Upper lobe of right lung (tissue), 1 donor: Measurements from ENCODE around the gene SRL. TPM values are rescaled to one million over a fixed set of nuclear protein-coding genes. Genes with fewer than 3 reads are reported as not detected.
"Not testable (repeated sequence)": the region's sequence is repeated elsewhere in the genome, so short reads cannot be mapped to it uniquely, and the experiment has no call there.

Experiments
- ATAC-seq: fragments of 200-7000 bp; cut with Tn5 transposase; one replicate; pipeline ENCODE4 v1.9.1; 2020; ENCODE audit warnings: mild to moderate bottlenecking, moderate library complexity
- DNase-seq: peaks from one replicate; pipeline ENCODE4 v3.0.0-alpha.2; 2020
- H3K27ac ChIP-seq: fragments of 200-600 bp; one replicate; pipeline ENCODE4 v1.8.0; 2022
- H3K27me3 ChIP-seq: fragments of 200-600 bp; one replicate; pipeline ENCODE4 v1.8.0; 2022; ENCODE audit warnings: mild to moderate bottlenecking
- H3K36me3 ChIP-seq: fragments of 200-600 bp; one replicate; pipeline ENCODE4 v1.8.0; 2022
- H3K4me1 ChIP-seq: fragments of 200-600 bp; one replicate; pipeline ENCODE4 v1.8.0; 2022
- H3K4me3 ChIP-seq: fragments of 200-600 bp; one replicate; pipeline ENCODE4 v1.8.0; 2022; ENCODE audit warnings: mild to moderate bottlenecking
- H3K9me3 ChIP-seq: fragments of 200-600 bp; one replicate; pipeline ENCODE4 v1.8.0; 2022
- intact Hi-C: fragments of 100-400 bp; cut with DNase I; formaldehyde crosslinking; loops from one replicate; pipeline ENCODE4 v1.11.0; 2022
- total RNA-seq: library from RNA; stranded (reverse); fragmentation: NEBNext Ultra II Directional; extraction: Animal tissue kit (Norgen Biotek cat#: 25700); gene quantifications from one replicate; pipeline ENCODE4 v1.2.1, GENCODE V29; 2021
- TF ChIP-seq, protein P1 (sequence below): fragments of 200-600 bp; IDR thresholded peaks from one replicate; pipeline ENCODE4 v1.8.0; 2022; ENCODE audit warnings: antibody characterized with exemption
- donor health status: DM: no; HTN: yes; CAD: no; lungs with severe emphysema.

The SRL gene
- total RNA-seq, 1 donor from 2014 or later: 0.64 TPM

DNA sequence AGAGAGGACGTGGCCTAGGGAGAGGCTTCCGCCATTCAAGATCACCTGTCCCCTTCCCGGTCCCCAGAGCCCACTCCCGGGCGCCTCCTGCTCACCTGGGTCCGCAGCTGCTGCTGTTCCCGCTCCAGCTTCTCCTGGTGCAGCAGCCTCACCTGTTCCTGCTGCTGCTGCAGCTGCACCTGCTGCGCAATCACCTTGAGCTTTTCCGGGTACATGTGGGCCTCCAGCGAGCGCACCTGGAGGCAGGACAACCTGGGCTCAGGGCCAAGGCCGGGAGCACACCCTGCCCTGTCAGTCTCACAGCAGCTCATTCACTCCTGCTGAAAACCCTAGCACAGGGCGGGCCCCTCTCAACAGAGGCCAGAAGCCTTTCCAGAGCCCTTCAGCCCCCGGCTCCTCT, 18.5 kb upstream of the SRL start:
- H3K27ac ChIP-seq: no peak overlapping the region
- no peak overlapping the region for H3K4me3 ChIP-seq
- TF ChIP-seq, protein P1, sequence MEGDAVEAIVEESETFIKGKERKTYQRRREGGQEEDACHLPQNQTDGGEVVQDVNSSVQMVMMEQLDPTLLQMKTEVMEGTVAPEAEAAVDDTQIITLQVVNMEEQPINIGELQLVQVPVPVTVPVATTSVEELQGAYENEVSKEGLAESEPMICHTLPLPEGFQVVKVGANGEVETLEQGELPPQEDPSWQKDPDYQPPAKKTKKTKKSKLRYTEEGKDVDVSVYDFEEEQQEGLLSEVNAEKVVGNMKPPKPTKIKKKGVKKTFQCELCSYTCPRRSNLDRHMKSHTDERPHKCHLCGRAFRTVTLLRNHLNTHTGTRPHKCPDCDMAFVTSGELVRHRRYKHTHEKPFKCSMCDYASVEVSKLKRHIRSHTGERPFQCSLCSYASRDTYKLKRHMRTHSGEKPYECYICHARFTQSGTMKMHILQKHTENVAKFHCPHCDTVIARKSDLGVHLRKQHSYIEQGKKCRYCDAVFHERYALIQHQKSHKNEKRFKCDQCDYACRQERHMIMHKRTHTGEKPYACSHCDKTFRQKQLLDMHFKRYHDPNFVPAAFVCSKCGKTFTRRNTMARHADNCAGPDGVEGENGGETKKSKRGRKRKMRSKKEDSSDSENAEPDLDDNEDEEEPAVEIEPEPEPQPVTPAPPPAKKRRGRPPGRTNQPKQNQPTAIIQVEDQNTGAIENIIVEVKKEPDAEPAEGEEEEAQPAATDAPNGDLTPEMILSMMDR: no peak
- ATAC-seq (peak; percentile 84), DNase-seq (peak; percentile 92)
- peaks cover 19% of the 10 kb centered on the region for H3K36me3 ChIP-seq
- no peaks in the 10 kb centered on the region for H3K9me3 ChIP-seq
- intact Hi-C loops: no loop called here
- peaks cover 11% of the 10 kb centered on the region for H3K4me1 ChIP-seq
- no peaks in the 10 kb centered on the region for H3K27me3 ChIP-seq

DNA sequence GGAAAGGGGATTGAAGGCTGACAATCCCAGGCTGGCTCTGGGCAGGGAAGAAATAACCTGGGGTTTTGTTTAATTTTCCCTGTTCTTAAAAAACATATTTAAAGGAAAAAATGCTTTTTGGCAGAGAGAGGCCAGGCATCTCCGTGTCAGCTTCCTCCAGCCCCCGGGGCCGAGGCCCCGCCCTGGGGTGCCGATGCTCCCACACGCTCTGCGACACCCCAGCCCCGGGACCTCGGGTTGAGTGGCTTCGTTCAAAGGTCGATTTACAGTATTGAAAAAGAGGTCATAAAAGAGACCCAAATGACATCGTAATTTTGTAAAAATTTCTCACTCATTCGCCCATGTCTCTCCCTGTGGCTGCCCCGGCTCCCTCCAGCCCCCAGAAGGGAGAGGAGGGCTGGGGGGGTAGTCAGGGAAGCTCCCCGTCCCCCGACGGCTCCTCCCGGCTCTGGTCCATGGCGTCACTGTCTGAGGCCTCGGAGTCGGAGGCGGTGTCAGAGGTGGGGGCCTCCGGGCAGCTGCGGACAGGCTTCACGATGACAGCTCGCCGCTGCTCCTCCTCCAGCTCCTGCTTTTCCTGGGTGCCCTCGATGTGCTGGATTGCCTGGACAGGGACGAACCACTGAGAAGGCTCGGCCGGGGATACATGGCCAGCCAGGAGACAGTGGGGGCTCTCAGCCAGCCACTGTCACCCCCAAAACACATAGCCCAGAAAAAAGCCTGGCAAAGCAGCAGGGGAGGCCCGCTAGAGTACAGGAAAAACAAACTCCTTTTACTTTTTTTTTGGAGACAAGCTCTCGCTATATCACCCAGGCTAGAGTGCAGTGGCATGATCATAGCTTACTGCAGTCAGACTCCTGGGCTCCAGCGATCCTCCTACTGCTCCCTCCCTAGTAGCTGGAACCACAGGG, 16.0 kb upstream of the SRL start:
- DNase-seq: no peak
- ATAC-seq: no peak
- Histone ChIP-seq H3K9me3 (no peaks in the 10 kb centered on the region), H3K27me3 (no peaks in the 10 kb centered on the region), H3K36me3 (peaks cover 19% of the 10 kb centered on the region), H3K4me1 (no peaks in the 10 kb centered on the region), H3K4me3 (no peak overlapping the region), H3K27ac (peak overlapping the region; percentile 42)
- TF ChIP-seq, protein P1: no peak
- intact Hi-C loops: no loop called here

DNA sequence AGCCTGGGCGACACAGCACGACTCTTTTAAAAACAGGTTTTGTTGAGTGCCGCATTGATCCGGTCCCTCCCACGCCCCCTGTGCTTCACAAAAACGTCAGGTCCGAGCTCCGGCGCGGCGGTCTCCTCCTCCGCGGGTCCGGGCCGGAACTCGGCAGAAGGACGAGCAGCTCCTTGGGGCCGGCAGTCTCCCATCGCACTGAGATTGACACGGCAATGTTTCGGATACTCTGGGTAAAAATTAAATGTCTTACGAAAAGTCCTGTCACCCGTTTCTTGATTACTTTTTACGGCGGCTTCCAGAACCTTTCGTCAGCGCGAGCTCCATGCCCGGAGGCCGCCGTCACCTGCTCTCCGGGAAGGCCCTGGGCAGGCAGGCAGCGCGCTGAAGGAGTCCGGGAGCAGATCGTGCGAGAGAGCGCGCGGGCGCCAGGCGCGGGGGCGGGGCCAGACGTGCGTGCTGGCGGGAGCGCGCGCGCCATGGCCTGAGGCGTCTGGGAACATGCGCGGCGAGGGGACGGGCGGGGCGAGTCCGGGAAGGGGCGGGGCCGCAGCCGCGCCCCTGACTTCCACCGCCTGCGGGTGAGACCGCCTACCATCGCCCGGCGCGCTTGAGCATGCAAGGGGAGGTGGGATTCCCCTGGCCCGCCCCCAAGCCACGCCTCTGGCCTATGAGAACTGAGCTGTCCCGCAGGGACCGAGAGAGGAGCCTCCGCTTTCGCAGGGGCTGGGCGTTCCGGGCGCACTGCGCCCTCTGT, 11.7 kb upstream of the SRL start:
- intact Hi-C loops: no loop called here
- ATAC-seq (peak; percentile 98), DNase-seq (peak; percentile 100)
- TF ChIP-seq, protein P1: no peak
- H3K27ac ChIP-seq: peak overlapping the region; percentile 92
- no peaks in the 10 kb centered on the region for H3K4me1 ChIP-seq
- no peaks in the 10 kb centered on the region for H3K27me3 ChIP-seq
- peaks cover 2% of the 10 kb centered on the region for H3K36me3 ChIP-seq
- H3K4me3 ChIP-seq: peak overlapping the region; percentile 65
- H3K9me3 ChIP-seq: no peaks in the 10 kb centered on the region

DNA sequence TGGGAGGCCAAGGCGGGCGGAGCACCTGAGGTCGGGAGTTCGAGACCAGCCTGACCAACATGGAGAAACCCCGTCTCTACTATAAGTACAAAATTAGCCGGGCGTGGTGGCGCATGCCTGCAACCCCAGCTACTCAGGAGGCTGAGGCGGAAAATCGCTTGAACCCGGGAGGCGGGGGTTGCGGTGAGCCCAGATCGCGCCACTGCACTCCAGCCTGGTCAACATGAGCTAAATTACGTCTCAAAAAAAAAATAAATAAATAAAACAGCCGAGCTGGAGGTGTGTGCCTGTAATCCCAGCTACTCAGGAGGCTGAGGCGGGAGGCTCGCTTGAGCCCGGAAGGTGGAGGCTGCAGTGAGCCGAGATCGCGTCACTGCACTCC, 11.1 kb upstream of the SRL start:
- Histone ChIP-seq H3K27ac (peak overlapping the region; percentile 92), H3K4me3 (peak overlapping the region; percentile 65)
- H3K27me3 ChIP-seq, H3K9me3 ChIP-seq, DNase-seq, intact Hi-C loops, H3K4me1 ChIP-seq, H3K36me3 ChIP-seq, ATAC-seq: not testable (repeated sequence)

DNA sequence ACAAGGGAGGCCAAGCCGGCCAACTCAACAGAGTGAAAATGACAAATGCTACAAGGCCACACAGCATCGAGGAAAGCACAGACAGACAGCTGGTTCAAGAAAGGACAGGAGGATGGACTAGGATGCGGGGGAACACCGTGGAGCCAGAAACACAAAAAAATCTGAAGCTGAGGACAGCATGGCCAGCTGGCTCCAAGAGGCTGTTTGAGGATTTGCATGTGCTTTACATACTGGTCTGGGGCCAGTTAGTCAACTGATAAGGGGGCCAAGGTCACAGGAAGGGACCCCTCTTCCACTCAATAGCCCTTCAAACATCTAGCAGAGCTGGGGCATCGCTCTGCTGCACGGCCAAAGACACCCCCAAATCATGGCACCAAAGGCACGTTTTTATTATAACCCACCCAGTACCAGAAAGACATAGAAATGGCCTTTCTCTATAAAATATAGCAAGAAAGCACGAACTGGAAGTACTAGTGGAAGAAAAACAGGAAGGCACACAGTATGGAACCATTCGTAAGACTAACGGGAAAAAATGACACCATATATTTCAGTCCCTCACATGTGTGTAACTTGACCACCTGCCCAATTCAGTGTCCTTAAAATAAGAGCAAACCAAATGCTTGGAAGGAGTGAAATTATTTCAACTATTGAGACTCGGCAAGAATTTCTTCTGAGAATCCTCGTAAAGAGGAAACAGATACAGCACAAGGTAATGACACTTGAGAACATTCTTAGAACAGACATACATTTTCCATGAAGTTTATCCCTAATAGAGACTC, 7.8 kb upstream of the SRL start:
- no peak overlapping the region for H3K4me3 ChIP-seq

More for the DNA sequence above, 7.8 kb upstream of the SRL start:
- intact Hi-C loops: no loop called here
- no peaks in the 10 kb centered on the region for H3K27me3 ChIP-seq
- ATAC-seq (no peak), DNase-seq (no peak)
- no peaks in the 10 kb centered on the region for H3K9me3 ChIP-seq
- no peaks in the 10 kb centered on the region for H3K36me3 ChIP-seq
- H3K27ac ChIP-seq: no peak overlapping the region
- no peaks in the 10 kb centered on the region for H3K4me1 ChIP-seq
- TF ChIP-seq, protein P1: no peak
